GM23248 (cell line): ENCODE results near the gene PVALB.

Experiments
- EZH2 ChIP-seq: fragments of 200-600 bp; sonication (generic); IDR thresholded peaks from 2 replicates; pipeline ENCODE4 v1.6.1; 2018; ENCODE audit warnings: antibody characterized with exemption, mild to moderate bottlenecking; ENCODE audit not compliant: insufficient read depth, poor library complexity, severe bottlenecking
- EZH2phosphoT487 ChIP-seq: fragments of 200-600 bp; sonication (generic); IDR thresholded peaks from 2 replicates; pipeline ENCODE4 v1.6.1; 2018; ENCODE audit warnings: antibody characterized with exemption, moderate library complexity, mild to moderate bottlenecking, low read depth; ENCODE audit not compliant: insufficient read depth

GRCh38 chr22:36778020-36778419 is 38.8 kb downstream of the PVALB start:
- no peak for TF ChIP-seq EZH2phosphoT487
- TF ChIP-seq EZH2: no peak
